A172 (cell line): ENCODE data around the gene PTGIS. TPM values are rescaled to one million over a fixed set of nuclear protein-coding genes. Genes with fewer than 3 reads are reported as not detected.

Experiments used
- DNase-seq: peaks from one replicate; pipeline ENCODE4 v3.0.0-alpha.2; 2015; ENCODE audit warnings: low spot score
- total RNA-seq: library from RNA; depleted of rRNA; stranded (reverse); fragments of >200 nt; shearing (Covaris generic); gene quantifications from 2 replicates; pipeline ENCODE4 v1.2.3, GENCODE V29; 2014; rRNA removed

PTGIS gene
- total RNA-seq, 1 experiment from 2014 or later = 0.07 TPM

DNA sequence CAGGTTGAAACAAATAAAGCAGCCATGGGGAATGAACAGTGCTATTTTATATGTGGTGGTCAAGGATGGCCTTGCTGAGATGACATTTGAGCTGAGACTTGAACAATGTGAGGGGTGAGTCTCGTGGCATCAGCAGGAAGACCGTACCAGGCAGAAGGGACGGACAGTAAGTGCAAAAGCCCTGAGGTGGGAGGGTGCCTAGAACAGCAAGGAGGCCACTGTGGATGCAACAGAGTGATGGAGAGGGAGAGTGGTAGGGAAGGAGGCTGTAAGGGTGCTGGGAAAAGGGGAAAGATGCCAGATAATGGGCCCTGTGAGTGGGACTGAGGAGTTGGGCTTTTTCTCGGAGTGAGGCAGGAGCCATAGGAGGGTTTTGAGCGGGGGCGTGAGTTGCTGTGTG, 97.0 kb downstream of the PTGIS start:
- DNase-seq = no peak

DNA sequence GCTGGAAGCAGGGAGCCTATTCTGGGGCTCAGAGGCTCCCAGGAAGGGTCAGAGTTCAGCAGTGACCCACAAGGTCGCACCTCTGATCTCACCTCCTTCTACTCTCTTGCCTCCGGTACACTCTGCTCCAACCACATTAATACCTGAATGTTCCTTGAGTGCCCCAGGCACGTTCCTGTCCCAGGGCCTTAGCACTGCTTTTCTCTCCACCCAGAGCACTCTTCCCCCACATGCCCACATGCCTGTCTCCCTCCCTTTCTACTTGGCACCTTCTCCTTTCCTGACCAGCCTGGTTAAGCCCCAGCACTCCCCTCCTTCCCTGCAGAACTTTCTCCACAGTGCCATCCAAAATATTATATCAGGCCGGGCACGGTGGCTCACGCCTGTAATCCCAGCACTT, 98.9 kb downstream of the PTGIS start:
- no peak for DNase-seq

DNA sequence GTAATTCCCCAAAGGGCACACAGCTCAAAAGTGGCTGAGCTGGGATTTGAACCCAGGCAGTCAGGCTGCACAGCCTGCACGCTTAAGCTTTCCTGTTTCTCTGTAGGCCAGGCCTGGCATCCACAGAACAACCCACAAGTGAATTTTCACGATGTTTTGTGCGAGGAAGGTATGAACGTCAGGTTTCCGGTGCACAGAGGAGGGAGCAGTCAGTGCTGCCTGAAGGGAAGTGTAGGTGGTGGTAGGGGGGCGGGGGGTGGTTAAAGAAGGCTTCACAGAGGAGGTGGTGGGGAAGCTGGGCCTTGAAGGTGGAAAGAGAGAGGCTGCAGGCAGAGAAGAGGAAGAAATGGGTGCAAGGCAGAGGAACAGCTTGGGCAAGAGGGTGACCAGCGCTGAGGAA, 99.5 kb downstream of the PTGIS start:
- DNase-seq = no peak

DNA sequence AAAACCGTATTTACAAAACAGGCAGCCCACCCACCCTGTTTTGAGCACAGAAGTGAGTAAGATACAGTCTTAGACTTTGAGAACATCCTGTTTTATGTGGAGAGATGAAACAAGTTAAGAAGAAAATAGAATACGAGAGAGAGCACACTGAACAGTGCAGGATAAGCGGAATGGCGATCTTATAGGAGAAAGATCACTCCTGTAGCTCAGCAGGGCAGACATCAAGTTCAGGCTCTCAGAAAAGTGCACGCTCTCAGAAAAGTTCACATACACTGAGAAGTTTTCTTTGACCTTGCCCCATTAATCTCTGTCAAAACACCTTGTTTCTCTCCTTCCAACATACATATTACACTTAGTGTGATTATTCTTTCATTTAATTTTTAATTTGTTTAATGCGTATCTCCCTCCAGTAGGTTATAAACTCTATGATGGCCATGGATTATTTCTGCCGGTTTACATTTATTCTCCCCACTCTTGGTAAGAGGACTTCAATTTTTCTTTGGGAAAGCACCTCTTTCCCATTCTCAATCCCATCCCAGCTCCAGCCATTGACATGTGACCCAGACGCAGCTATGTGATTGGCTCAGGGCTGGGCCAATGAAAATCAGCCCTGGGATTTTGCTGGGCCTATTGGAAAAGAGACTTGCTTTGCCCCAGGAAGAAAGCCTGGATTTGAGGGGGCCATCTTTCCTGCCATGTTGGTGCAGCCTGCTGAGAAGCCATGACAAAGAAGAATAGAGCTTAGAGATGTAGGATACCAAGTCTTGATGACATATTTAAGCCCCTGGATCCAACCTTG, 101.6 kb downstream of the PTGIS start:
- DNase-seq = no peak

DNA sequence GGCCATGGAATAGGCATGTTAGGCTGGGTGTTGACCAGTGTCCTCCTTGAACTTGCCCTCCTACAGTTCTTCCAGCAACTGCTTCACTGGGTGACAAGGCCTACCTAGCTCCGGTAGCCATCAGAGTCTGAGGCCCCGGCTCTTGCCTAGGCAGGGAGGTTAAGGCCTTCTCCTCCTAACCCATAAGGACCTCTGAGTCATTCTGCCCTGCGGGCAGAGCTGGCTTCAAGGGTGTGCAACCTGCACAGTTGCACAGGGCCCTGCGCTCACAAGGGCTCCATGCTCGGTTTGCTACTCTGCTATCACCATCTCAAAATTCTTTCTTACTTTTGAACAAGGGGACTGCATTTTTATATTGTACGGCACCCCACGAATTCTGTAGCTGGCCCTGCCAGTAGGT, 103.4 kb downstream of the PTGIS start:
- no peak for DNase-seq

DNA sequence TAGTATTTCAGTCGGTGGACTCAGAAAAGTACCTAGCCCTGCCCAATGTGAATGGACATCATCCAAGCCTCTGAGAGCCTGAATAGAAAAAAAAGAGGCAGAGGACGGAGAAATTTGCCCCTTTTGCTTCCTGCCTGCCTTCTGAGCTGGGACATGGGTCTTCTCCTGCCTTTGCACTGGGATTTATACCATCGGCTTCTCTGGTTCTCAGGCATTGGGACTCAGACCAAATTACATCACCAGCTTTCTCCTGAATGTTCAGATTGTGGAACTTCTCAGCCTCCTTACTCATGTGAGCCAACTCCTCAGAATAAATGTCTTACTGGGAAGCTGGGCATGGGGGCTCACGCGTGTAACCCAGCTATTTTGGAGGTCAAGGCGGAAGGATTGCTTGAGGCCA, 105.3 kb downstream of the PTGIS start:
- no peak for DNase-seq

DNA sequence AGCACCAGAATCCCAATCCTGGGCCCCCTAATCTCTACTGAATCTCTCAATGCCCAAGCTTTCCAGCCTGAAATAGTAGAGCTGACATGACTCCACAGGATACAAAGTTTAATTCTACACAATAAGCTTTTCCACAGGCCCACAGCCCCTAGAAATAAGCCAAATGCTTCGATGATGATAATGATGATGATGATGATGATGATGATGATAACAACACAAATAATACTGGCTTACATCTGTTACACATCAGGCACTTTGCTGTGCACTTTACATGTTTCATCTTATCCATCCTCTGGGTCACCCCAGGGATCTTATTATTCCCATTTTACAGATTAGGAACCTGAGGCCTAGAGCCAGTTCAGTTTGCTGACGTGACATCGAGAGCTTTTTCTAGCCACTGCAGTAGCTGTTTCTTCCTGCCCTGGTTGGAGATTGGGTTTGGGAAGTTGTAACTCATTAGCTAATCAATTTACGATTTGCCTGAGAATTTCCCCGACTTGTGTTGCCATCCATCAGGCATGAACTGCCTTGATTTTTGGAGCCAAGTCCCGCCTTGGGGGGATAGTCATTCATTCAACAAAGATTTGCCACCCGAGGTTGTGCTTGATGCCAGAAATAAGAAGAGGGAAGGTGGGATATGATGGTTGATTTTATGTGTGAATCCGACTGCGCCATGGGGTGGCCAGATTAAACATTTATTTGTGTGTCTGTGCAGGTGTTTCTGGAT, 105.9 kb downstream of the PTGIS start:
- DNase-seq = no peak

DNA sequence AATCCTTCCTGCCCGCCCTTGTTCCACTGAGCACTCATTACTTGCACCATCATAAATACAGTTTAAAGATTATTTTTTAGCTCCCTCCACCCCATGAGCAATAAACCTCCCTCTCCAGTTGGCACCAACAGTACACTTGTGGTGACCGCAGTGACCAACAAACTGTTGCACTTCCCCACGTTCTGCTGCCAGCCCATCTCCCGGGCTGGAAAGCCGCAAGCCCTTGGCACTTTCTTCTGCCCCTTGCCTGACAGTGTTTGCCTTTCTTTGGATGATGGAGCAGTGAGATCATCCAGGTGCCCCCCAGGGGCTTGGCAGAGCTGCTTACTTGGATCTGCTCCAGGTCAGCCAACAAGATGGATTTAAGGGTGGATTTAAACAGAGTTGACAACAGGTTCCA, 107.0 kb downstream of the PTGIS start:
- DNase-seq = peak; percentile 73

DNA sequence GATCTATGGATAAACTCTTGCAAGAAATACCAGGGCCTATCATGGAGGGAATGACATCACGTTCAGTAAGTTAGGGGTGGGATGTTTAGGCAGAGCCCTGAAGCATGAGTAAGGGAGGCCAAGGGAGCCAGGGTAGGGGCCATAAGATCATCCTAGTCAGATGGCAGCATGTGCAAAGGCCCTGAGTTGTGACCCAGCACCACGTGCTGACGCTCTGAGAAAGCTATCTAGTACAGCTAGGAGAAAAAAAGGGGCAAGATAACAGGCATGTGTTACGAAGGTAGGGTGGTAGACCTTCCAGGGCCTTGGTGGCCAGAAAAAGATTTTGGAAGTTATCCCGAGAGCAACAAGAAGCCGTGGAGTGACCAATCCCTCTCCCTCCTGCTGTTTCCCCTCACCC, 107.8 kb downstream of the PTGIS start:
- DNase-seq = no peak

DNA sequence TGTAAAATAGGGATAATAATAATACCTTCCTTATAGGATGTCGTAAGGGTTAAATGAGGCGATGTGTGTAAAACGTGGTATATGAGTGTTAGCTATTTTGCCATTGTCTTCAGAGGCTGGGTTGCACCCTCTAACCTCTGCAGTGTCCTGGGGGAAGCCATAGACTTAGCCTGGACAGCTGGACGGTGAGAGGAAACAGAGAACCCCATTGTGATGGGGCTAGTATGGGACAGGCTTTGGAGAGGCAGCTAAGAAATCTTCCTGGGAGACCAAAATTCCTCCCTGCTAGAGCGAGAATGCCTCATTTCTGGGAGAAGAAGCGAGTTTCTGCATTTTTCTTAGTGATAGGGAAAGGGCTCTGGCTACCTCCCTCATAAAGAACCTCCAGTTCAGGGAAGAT, 108.3 kb downstream of the PTGIS start:
- DNase-seq = no peak

DNA sequence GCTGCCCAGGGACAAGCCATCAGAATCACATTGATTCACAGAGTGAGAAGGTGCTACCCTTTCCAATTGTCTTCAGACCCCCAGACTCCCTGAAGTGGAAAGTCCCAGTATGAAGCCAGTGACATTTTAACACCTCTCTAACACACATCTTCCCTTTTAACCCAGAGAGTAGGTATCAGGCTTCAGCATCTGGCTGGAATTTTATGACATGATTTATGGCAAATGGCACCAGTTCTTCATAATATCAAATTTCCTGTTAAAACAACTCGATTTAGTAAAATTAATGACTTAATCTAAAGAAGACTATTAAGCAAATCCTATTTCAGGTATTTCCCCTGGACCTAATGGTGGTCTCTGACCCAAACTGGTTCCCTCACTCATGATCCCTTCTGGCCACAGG, 110.5 kb downstream of the PTGIS start:
- no peak for DNase-seq

DNA sequence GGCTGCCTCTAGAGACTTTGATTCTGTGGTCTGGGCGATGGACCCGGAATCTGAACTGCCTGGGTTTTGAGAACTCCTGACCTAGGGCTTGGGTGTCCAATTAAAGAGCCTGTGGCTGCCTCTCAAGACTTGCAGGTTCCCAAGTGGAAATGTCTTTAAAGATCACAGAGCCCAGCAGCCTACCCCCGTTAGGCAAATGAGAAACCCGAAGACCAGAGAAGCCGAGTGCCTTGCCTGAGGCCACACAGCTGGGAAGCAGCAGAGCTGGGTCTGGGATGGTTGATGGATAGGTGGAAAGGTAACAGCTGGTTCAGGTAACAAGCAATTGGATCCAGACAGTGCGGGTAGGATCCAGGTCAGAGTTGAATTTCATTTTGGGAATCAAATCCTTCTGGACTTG, 111.3 kb downstream of the PTGIS start:
- no peak for DNase-seq

DNA sequence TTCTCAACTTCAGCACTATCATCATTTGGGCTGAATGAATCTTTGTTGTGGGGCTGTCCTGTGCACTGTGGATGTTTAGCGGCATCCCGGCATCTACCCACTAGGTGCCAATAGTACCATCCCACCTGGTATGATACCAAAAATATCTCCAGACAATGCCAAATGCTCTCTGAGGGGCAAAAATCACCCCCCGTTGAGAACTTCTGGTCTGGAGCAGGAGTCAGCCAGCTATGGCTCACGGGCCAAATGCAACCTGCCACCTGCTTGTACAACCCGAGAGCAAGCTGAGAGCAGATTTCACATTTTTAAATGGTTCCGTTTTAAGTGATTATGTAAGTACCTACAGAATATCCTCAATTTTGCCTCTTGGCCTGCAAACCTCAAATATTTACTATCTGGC, 112.2 kb downstream of the PTGIS start:
- DNase-seq = no peak

Other genes starting within 250 kb of the PTGIS start
- 0.31 and 0.41 TPM in 2 replicates for gene KCNB1, start 85.5 kb downstream of the PTGIS start, total RNA-seq
- 40.0 and 44.1 TPM in 2 replicates for gene B4GALT5, start 145.7 kb upstream of the PTGIS start, total RNA-seq
- gene SLC9A8, start 244.7 kb upstream of the PTGIS start, total RNA-seq = 9.9 and 10.6 TPM in 2 replicates